ENCODE results near the gene COL4A2.

Gene COL4A2

DNA sequence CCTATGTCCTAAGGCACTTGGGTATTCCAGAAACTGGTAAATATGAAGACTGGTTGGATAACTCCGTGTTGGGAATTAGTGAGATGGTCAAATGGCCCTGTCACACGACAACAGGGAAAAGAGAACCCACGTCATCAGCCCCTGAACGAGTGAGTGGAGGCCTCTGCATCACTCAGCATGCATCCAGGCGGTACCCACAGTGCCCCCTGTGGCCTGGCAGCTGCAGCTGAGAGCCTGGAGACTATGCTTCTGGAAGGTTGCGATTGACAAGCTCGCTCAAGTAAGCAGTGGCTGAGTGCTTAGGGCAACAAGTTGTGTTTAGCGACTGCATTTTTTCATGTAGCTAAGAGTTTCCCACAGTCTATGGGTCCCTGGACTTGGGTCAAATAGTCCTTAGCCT lies 55.9 kb downstream of the COL4A2 start:
- no peak overlapping the region for H3K4me3 ChIP-seq (ENCODE audit: control insufficient read depth, low read depth, low read length)
- DNase-seq (ENCODE audit: low read depth): no peak
- TF ChIP-seq, protein P1, sequence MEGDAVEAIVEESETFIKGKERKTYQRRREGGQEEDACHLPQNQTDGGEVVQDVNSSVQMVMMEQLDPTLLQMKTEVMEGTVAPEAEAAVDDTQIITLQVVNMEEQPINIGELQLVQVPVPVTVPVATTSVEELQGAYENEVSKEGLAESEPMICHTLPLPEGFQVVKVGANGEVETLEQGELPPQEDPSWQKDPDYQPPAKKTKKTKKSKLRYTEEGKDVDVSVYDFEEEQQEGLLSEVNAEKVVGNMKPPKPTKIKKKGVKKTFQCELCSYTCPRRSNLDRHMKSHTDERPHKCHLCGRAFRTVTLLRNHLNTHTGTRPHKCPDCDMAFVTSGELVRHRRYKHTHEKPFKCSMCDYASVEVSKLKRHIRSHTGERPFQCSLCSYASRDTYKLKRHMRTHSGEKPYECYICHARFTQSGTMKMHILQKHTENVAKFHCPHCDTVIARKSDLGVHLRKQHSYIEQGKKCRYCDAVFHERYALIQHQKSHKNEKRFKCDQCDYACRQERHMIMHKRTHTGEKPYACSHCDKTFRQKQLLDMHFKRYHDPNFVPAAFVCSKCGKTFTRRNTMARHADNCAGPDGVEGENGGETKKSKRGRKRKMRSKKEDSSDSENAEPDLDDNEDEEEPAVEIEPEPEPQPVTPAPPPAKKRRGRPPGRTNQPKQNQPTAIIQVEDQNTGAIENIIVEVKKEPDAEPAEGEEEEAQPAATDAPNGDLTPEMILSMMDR (IDR thresholded peaks at IDR 0.05; ENCODE audit: control insufficient read depth, insufficient read depth, low read depth, low read length, missing control alignments): no peak

DNA sequence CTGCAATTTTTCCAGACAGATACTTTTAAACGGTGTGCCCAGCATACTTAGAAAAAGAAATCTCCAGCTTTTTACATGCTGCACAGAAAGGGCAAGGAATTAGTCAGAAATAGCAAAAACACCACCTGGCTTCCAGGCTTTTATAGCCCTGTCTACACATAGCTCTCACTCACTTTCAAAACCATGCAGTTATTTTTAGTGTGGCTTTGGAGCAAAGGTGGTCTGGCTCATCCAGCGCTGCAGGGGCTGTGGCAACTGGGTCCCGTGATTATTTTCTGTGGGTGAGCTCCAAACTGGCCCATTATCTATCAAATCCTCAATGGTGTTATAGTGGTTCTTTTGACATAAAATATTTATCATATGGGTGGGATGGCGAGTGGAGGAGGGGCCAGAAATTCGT lies 57.0 kb downstream of the COL4A2 start:
- H3K4me3 ChIP-seq (ENCODE audit: control insufficient read depth, low read depth, low read length): no peak overlapping the region
- no peak for DNase-seq (ENCODE audit: low read depth)
- TF ChIP-seq, protein P1 (IDR thresholded peaks at IDR 0.05; ENCODE audit: control insufficient read depth, insufficient read depth, low read depth, low read length, missing control alignments): no peak

GRCh38 chr13:110365876-110366275 lies 58.8 kb downstream of the COL4A2 start:
- H3K4me3 ChIP-seq (ENCODE audit: control insufficient read depth, low read depth, low read length): no peak overlapping the region
- TF ChIP-seq, protein P1 (IDR thresholded peaks at IDR 0.05; ENCODE audit: control insufficient read depth, insufficient read depth, low read depth, low read length, missing control alignments): no peak
- DNase-seq (ENCODE audit: low read depth): no peak

- no peak for DNase-seq (ENCODE audit: low read depth)
- no peak overlapping the region for H3K4me3 ChIP-seq (ENCODE audit: control insufficient read depth, low read depth, low read length)
- TF ChIP-seq, protein P1 (IDR thresholded peaks at IDR 0.05; ENCODE audit: control insufficient read depth, insufficient read depth, low read depth, low read length, missing control alignments): no peak
These were observed 59.6 kb downstream of the COL4A2 start for GRCh38 chr13:110366733-110367132.

DNA sequence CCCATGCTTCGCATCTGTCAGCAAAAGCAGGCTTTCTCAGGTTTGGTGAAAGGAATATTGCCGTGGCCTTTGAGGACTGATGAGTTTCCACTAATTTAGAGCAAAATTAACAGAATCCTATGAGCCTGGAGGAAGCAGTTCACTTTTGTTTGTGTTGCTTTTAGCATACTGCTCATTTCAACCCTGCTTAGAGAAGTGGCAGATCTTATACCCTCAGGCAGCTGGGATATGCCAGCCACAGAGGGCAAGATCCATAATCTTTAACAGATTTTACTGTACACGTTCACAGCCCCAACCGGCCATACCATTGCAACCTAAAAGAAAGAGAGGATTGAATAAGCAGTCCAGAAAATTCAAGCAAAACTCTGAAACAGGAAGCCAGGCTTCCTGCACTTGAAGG lies 60.5 kb downstream of the COL4A2 start:
- no peak overlapping the region for H3K4me3 ChIP-seq (ENCODE audit: control insufficient read depth, low read depth, low read length)
- DNase-seq (ENCODE audit: low read depth): no peak
- TF ChIP-seq, protein P1 (IDR thresholded peaks at IDR 0.05; ENCODE audit: control insufficient read depth, insufficient read depth, low read depth, low read length, missing control alignments): no peak

DNA sequence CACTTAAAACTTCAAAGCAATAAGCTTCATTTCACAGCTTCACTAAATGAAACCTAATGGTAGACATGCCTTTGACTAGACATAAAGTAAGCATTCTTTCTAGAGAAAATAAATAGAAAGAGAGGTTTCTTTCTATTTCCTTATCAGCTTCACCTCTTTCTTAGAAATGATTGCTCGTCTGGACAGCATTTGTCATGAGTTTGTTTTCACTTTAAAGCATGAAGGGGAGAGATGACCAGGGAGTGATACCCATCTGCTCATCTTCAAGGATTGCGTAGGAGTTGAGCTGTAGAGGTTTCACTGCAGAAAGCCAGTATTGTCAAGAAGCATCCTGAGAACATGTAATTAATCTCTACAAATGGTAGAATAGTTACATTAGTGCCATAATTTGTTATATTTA lies 61.3 kb downstream of the COL4A2 start:
- H3K4me3 ChIP-seq (ENCODE audit: control insufficient read depth, low read depth, low read length): no peak overlapping the region
- no peak for DNase-seq (ENCODE audit: low read depth)
- TF ChIP-seq, protein P1 (IDR thresholded peaks at IDR 0.05; ENCODE audit: control insufficient read depth, insufficient read depth, low read depth, low read length, missing control alignments): no peak

DNA sequence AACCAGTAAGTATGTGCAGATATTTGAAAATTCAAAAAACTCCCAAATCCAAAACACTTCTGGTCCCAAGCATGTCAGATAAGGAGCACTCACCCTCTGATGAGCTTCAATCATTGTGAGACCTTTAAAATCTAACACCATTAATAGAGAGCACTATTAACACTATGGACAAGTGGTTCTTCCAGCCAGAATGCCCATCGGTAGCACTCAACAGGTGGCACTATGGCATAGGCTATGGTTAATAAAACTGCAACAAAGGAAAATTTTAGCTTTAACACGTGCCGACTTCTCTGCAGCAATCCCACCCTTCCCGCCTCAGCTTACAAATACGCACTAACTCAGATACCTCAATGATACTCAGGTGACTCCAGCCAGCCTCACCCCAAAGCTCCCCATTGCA lies 62.3 kb downstream of the COL4A2 start:
- DNase-seq (ENCODE audit: low read depth): no peak
- TF ChIP-seq, protein P1 (IDR thresholded peaks at IDR 0.05; ENCODE audit: control insufficient read depth, insufficient read depth, low read depth, low read length, missing control alignments): no peak
- H3K4me3 ChIP-seq (ENCODE audit: control insufficient read depth, low read depth, low read length): no peak overlapping the region

Measured in AG09309 (cell line).